Tibial nerve (tissue), 3 donors: ENCODE measurements around the gene CDKL5.

ENCODE experiments used
- POLR2A ChIP-seq, 2 donors: fragments of 450-650 bp; IDR thresholded peaks; one replicate each; pipeline ENCODE4 v1.6.1; 2017; ENCODE audit warnings: antibody characterized with exemption in 2 of 2, mild to moderate bottlenecking in 2 of 2, moderate library complexity in 2 of 2
- TF ChIP-seq, protein P1 (sequence below), 5 experiments: fragments of 200-600 bp in 3 of 5; fragments of 450-650 bp in 2 of 5; sonication (generic) in 3 of 5; IDR thresholded peaks; one replicate each; pipeline ENCODE4 v1.5.1; 2016 to 2019; ENCODE audit warnings: antibody characterized with exemption in 5 of 5, mild to moderate bottlenecking in 3 of 5, moderate library complexity in 2 of 5

DNA sequence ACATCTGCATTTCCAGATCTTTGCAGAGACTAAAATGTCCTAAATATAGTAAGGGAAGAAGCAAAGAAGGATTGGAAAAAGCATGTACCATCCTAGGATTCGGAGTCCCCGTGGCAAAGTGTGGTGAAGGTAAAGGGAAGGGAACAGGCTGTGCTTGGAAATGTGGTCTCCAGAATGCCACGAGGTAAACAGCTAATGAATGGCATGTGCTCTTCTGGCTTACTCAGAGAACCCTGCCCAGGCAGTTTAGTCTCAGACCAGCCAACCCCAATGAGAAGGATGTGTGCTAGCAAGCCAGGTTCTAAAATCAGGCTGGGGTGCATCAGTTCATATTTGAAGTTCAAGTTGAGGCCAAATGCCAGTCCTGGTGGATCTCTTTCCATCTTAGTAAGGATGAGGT lies 133.4 kb downstream of the CDKL5 start:
- TF ChIP-seq, protein P1, sequence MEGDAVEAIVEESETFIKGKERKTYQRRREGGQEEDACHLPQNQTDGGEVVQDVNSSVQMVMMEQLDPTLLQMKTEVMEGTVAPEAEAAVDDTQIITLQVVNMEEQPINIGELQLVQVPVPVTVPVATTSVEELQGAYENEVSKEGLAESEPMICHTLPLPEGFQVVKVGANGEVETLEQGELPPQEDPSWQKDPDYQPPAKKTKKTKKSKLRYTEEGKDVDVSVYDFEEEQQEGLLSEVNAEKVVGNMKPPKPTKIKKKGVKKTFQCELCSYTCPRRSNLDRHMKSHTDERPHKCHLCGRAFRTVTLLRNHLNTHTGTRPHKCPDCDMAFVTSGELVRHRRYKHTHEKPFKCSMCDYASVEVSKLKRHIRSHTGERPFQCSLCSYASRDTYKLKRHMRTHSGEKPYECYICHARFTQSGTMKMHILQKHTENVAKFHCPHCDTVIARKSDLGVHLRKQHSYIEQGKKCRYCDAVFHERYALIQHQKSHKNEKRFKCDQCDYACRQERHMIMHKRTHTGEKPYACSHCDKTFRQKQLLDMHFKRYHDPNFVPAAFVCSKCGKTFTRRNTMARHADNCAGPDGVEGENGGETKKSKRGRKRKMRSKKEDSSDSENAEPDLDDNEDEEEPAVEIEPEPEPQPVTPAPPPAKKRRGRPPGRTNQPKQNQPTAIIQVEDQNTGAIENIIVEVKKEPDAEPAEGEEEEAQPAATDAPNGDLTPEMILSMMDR (IDR thresholded peaks at IDR 0.05), result no peak
- no peak for TF ChIP-seq POLR2A (IDR thresholded peaks at IDR 0.05)
